Dedifferentiated amniotic fluid mesenchymal stem cell (primary cell): Measurements from ENCODE around the gene TTYH2.
"Not testable (repeated sequence)": the region's sequence is repeated elsewhere in the genome, so short reads cannot be mapped to it uniquely, and the experiment has no call there.

ENCODE experiments used
- DNase-seq: peaks from one replicate; pipeline ENCODE4 v3.0.0-alpha.2; 2016; ENCODE audit errors: extremely low spot score

Gene TTYH2, protein sequence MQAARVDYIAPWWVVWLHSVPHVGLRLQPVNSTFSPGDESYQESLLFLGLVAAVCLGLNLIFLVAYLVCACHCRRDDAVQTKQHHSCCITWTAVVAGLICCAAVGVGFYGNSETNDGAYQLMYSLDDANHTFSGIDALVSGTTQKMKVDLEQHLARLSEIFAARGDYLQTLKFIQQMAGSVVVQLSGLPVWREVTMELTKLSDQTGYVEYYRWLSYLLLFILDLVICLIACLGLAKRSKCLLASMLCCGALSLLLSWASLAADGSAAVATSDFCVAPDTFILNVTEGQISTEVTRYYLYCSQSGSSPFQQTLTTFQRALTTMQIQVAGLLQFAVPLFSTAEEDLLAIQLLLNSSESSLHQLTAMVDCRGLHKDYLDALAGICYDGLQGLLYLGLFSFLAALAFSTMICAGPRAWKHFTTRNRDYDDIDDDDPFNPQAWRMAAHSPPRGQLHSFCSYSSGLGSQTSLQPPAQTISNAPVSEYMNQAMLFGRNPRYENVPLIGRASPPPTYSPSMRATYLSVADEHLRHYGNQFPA

DNA sequence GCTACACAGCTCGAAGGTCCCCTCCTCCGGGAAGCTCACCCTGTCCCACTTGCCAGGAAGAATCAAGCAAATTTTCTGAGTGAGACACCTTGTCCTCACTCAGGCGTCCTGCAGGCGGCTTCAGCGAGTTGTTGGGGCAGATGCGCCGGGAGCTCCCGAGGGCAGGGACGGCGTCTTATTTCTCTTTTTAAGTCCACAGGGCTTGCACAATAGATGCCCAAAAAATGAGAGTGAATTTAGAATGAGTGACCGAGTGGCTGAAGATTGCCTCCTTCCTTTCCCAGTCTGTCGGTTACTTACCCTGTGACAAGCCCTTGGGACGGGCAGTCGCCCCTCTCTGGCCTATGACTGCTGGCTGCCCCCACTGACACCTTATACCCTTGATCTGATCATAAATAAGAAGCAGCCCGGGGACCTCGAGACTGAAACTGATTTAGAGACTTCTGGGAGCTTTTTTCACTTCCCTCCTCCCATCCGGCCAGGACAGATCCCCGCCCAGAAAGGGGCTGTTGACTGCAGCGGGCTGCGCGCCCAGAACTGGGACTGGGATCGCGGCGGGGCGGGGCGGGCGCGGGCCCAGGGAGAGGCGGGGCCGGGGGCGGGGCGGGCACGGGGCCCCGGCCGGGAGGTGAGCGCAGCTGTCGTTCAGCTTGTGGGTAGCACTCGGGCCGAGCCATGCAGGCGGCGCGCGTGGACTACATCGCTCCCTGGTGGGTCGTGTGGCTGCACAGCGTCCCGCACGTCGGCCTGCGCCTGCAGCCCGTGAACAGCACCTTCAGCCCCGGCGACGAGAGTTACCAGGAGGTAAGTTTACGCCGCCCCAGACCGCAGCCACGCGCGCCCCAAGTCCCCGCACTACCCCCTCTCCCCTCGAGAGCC lies at the start of gene TTYH2:
TTYH2 (plus strand) TSS at position 659 of the 879 bp plus-strand sequence; CDS start at position 676, 17 bp downstream.
- peak; percentile 82 for DNase-seq

DNA sequence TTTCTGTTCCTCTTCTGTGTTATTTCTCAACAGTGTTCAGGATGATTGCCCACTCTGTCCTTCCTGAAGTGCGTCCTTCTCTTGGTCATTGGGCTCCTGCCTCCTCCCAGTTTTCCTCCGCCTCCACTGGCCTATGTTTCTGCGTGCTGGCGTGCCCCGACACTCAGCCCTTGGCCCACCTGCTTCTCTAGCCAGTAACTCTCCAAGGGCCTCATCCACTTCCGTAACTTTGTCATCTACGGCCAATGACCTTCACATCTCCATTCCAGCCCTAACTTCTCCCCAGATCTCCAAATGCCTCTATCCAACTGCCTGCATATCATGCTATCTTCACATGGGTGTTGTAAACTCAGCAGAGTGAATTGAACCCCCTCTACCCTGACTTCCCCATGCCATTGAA lies 49.5 kb upstream of the TTYH2 start:
- no peak for DNase-seq

DNA sequence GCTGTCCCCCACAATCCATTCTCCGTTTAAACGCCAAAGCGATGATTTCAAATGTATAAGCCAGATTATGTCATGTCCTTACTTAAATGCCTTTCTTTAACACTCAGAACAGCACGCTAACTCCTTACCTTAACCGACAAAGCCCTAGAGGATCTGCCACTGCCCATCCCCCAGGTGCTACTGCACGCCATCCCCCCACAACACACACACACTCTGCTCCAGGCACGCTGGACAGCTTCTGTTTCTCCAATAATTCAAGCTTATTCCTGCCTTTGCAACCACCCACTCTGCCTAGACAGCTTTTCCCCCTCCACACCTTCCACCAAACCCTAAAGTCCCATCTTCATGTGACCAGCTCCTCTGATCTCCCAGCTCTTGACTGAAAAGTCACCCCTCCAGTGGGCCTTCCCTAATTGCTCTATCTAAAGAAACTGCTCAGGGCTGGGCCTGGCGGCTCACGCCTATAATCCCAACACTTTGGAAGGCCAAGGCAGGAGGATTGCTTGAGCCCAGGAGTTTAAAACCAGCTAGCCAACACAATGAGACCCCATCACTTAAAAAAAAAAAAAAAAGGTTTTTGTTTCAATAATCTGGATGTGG lies 48.8 kb upstream of the TTYH2 start:
- no peak for DNase-seq

DNA sequence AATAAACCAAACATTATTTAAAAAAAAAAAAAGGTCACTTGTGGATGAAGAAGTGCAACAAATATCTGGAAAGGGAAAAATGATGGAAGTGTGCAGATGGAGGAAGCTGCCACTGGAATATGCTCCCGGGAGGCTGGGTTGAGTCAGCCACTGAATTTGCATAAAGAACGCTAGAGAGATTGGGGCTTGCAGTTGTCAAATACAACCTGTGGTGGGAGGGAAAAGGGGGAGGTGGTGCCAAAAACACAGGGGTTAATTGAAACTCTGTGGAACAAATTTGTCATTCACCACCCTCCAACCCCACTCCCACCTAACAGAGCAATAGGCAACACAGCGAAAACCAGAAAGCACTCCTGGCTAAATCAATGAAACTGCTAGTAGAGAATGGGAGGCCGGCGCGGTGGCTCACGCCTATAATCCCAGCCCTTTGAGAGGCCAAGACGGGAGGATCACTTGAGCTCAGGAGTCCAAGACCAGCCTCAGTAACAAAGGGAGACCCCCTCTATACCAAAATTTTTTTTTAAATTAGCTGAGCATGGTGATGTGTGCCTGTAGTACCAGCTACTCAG lies 47.5 kb upstream of the TTYH2 start:
- no peak for DNase-seq

DNA sequence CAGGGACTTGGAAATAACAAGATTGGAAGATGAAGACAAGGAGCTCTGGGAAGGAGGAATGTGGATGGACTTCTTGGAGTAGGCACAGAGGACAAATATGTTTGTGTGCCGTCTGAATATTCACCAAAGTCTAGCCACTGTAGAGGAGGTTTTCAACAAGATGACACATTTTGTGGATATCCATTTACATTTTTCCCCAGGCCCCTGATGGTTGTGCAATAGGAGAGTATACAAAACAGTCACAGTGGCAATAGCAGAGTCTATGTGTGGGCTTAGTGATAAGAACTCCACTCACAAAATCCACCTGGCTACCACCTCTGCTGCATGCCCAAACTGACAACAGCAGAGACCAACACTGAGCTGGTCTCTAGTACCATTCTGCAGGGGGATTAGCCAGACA lies 42.4 kb upstream of the TTYH2 start:
- no peak for DNase-seq

DNA sequence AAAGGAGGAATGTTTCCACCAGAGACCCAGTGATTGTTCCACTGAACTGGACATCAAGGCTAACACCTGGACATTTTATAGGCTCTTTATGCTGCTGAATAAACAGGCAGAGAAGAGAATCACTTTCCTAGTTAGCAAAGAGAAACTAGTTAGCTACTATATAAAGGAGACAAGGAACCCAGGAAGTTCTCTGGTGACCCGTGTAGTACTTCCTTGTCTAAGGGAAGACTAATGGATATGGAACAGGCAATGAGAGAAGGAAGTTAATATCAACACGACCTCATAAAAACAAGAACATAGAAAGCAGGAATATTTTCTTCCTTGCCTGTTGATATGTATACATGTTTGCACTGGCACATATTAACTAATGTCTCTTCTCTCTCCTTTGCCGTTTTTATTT lies 40.7 kb upstream of the TTYH2 start:
- no peak for DNase-seq

DNA sequence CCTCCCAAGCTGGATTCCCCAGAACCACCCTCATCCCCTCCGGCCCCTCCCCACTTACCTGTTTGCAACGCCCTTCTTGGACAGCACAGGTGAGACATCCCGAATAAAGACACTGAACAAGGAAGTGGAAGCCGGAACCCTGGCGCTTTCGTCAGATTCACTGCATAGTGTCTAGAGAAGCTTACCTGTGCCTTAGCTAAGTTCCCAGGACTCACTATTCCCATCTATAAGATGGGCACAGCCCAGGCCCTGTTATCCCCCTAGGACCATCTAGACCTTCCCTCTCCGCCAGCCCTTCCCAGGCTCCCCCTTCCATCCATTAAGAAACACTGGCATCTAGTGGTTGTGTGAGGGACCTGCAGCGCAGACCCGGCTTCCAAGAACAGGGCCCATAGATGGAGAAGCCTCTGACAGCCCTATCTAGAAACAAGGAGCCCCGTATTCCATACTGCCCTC lies 36.8 kb upstream of the TTYH2 start:
- peak; percentile 22 for DNase-seq

DNA sequence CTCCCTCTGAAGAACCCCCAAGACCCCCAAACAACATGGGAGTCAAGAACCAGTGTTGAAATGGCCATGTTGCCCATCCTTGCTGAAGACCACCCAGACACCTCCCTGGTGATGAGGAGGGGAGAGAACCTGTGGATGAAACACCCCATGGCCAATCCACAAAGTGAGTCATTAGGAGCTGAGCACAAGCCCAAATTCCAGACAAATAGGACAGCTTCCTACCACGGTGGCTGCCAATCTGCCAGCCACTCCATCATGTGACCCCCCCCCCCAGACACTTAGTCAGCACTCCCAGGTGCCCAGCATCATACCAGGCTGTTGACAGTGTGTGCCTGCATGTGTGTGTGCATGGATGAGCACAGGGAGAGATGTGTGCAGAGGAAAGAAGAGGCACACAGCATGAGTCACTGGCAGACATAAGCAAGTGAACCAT lies 36.3 kb upstream of the TTYH2 start:
- no peak for DNase-seq

DNA sequence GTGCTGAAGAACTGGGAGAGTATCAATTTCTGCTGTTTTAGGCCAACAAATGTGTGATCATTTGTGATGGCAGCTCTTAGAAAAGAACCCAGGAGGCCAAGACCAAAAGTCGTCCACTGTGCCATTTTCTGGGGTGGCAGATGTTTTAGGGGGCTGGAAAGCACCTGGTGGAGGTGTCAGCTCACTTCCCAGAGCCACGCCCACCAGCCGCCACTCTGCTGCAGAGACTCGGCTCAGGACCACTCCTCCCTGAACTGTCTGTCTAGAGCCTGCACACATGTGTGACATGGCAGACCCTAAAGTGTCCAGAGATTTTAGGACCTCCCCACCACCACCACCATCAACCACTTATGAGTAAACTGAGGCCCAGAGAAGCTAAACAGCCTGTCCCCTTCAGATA lies 33.8 kb upstream of the TTYH2 start:
- DNase-seq = no peak

GRCh38 chr17:74180336-74180735 lies 33.0 kb upstream of the TTYH2 start:
- no peak for DNase-seq

DNA sequence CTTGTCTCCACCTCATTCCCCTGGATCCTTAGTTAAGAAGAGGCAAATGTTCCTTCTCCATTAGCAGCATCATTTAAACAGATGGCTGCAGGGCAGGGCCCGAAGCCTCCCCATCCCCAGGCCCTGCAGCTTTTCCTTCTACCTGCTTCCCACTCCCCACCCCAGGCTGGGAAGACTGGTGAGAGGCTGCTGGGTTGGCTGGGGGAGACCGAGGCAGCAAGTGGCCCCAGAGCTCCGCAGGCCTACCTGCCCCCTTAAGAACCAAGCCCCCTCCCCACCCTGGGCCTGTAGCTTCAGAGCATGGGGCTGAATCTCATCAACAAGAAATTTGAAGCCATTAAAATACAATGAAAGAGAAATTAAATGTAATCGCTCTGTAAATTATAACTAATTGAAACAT lies 32.0 kb upstream of the TTYH2 start:
- no peak for DNase-seq

GRCh38 chr17:74182041-74182723 lies 31.2 kb upstream of the TTYH2 start:
- DNase-seq = no peak

- no peak for DNase-seq
These were observed 30.0 kb upstream of the TTYH2 start for GRCh38 chr17:74183411-74183810.

- DNase-seq = no peak
These were observed 27.7 kb upstream of the TTYH2 start for GRCh38 chr17:74185571-74186185.

GRCh38 chr17:74186498-74186897 lies 26.9 kb upstream of the TTYH2 start:
- DNase-seq = no peak

GRCh38 chr17:74187761-74188160 lies 25.6 kb upstream of the TTYH2 start:
- no peak for DNase-seq

DNA sequence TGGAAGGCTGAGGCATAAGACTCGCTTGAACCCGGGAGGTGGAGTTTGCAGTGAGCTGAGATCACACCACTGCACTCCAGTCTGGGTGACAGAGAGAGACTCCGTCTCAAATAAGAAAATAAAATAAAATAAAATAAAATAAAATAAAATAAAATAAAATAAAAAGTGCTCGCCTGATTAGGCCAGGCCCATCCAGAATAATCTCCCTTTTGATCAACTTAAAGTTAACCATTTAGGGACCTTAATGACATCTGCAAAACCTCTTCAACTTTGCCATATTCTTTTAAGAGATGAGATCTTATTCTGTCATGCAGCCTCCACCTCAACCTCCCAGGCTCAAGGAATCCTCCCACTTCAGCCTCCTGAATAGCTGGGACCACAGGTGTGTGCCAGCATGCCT lies 24.7 kb upstream of the TTYH2 start:
- DNase-seq = not testable (repeated sequence)

GRCh38 chr17:74190154-74190553 lies 23.2 kb upstream of the TTYH2 start:
- no peak for DNase-seq

- DNase-seq = no peak
These were observed 22.5 kb upstream of the TTYH2 start for GRCh38 chr17:74190807-74191406.
